ENCODE measurements around the gene SLK.

GRCh38 chr10:104033401-104033930 lies 66.5 kb downstream of the SLK start:
- TF ChIP-seq, protein P1, sequence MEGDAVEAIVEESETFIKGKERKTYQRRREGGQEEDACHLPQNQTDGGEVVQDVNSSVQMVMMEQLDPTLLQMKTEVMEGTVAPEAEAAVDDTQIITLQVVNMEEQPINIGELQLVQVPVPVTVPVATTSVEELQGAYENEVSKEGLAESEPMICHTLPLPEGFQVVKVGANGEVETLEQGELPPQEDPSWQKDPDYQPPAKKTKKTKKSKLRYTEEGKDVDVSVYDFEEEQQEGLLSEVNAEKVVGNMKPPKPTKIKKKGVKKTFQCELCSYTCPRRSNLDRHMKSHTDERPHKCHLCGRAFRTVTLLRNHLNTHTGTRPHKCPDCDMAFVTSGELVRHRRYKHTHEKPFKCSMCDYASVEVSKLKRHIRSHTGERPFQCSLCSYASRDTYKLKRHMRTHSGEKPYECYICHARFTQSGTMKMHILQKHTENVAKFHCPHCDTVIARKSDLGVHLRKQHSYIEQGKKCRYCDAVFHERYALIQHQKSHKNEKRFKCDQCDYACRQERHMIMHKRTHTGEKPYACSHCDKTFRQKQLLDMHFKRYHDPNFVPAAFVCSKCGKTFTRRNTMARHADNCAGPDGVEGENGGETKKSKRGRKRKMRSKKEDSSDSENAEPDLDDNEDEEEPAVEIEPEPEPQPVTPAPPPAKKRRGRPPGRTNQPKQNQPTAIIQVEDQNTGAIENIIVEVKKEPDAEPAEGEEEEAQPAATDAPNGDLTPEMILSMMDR (IDR thresholded peaks at IDR 0.05; ENCODE audit: insufficient read depth, low read length, poor library complexity, severe bottlenecking) = no peak
- TF ChIP-seq EZH2phosphoT487 (conservative IDR thresholded peaks at IDR 0.05; ENCODE audit: low read length) = no peak
